Endothelial cell of umbilical vein (primary cell): ENCODE results near the gene NDFIP1. TPM values are rescaled to one million over a fixed set of nuclear protein-coding genes. Genes with fewer than 3 reads are reported as not detected.

Experiments used
- BruUV-seq: library from RNA; stranded (reverse); fragments of 400-500 nt; replicated peaks from 2 replicates; lab custom pipeline; 2021; lab: Mats Ljungman, UMichigan
- CTCF ChIA-PET: fragments of 300-600, 350-600 bp; sonication (Branson Sonifier 250); formaldehyde crosslinking; loops from one replicate; lab custom pipeline; 2021; ENCODE audit warnings: antibody characterized with exemption, inconsistent platforms; lab: Charles Lee
- POLR2A ChIA-PET: fragments of 300-600, 350-600 bp; sonication (Branson Sonifier 250); formaldehyde crosslinking; loops from one replicate; lab custom pipeline; 2021; ENCODE audit warnings: antibody characterized with exemption, inconsistent platforms; lab: Charles Lee
- DNase-seq: peaks from one replicate; pipeline ENCODE4 v3.0.0-alpha.2; 2011; ENCODE audit warnings: low read depth, low spot score
- FAIRE-seq: peaks from 2 replicates; lab custom pipeline; 2011; peaks lifted over from hg19 to GRCh38; lab: Jason Lieb, UNC
- H2AFZ ChIP-seq: 2 replicates; pipeline ENCODE4 v1.6.0; 2012; ENCODE audit warnings: low read depth, low read length, control low read depth, inconsistent platforms
- H3K27ac ChIP-seq: 2 replicates; pipeline ENCODE4 v1.5.1; 2011; ENCODE audit warnings: low read depth, mild to moderate bottlenecking, control low read depth, low read length, moderate library complexity; ENCODE audit not compliant: insufficient read depth
- H3K27me3 ChIP-seq, 2 experiments: 2 replicates each; pipeline versions ENCODE4 v1.6.0 to v1.6.1; 2011; ENCODE audit warnings: low read length in 2 of 2, mixed read lengths in 1 of 2; ENCODE audit not compliant: control insufficient read depth in 2 of 2, insufficient read depth in 2 of 2
- H3K36me3 ChIP-seq, 2 experiments: 2 replicates in 1 of 2; 3 replicates in 1 of 2; pipeline ENCODE4 v1.5.1; 2011; ENCODE audit warnings: low read length in 2 of 2, mild to moderate bottlenecking in 1 of 2, moderate library complexity in 1 of 2; ENCODE audit not compliant: control insufficient read depth in 2 of 2, insufficient read depth in 2 of 2; ENCODE audit errors: extremely low read depth in 1 of 2
- H3K4me1 ChIP-seq: 3 replicates; pipeline ENCODE4 v1.5.1; 2011; ENCODE audit warnings: mild to moderate bottlenecking, low read length; ENCODE audit not compliant: control insufficient read depth, insufficient read depth; ENCODE audit errors: extremely low read depth
- H3K4me2 ChIP-seq: 2 replicates; pipeline ENCODE4 v1.6.1; 2011; ENCODE audit warnings: low read length, control low read depth, mixed read lengths; ENCODE audit not compliant: insufficient read depth
- H3K4me3 ChIP-seq, 3 experiments: fragments of 200-600 bp in 1 of 3; sonication (generic), shearing (Covaris generic) in 1 of 3; replicated peaks in 1 of 3; 2 replicates each; pipeline ENCODE4 v1.5.1; 2011 to 2016; ENCODE audit warnings: control low read depth in 3 of 3, low read length in 3 of 3, mild to moderate bottlenecking in 2 of 3, inconsistent platforms in 1 of 3, low read depth in 1 of 3, moderate library complexity in 1 of 3; ENCODE audit not compliant: insufficient read depth in 1 of 3
- H3K79me2 ChIP-seq: 2 replicates; pipeline ENCODE4 v1.6.0; 2012; ENCODE audit warnings: low read length, inconsistent platforms; ENCODE audit not compliant: control insufficient read depth, insufficient read depth
- H3K9ac ChIP-seq: replicated peaks from 2 replicates; pipeline ENCODE3; 2011; ENCODE audit warnings: low read length, control low read depth; ENCODE audit not compliant: insufficient read depth; ENCODE audit errors: extremely low read depth
- H3K9me1 ChIP-seq: replicated peaks from 3 replicates; pipeline ENCODE4 v1.6.0; 2011; ENCODE audit warnings: mild to moderate bottlenecking, low read length; ENCODE audit not compliant: control insufficient read depth, insufficient read depth; ENCODE audit errors: extremely low read depth
- H3K9me3 ChIP-seq: replicated peaks from 2 replicates; pipeline ENCODE4 v1.5.1; 2012; ENCODE audit warnings: low read length, inconsistent platforms; ENCODE audit not compliant: control insufficient read depth, insufficient read depth
- H4K20me1 ChIP-seq: replicated peaks from 2 replicates; pipeline ENCODE3; 2011; ENCODE audit warnings: mild to moderate bottlenecking, low read length; ENCODE audit not compliant: control insufficient read depth, insufficient read depth; ENCODE audit errors: extremely low read depth
- FOS ChIP-seq: IDR thresholded peaks from 2 replicates; pipeline ENCODE4 v1.6.1; 2011; ENCODE audit warnings: mild to moderate bottlenecking, low read length, moderate library complexity, borderline replicate concordance; ENCODE audit not compliant: insufficient read depth
- GATA2 ChIP-seq: IDR thresholded peaks from 2 replicates; pipeline ENCODE4 v1.7.0; 2011; ENCODE audit warnings: low read depth, mild to moderate bottlenecking, moderate library complexity, mixed read lengths, low read length; ENCODE audit not compliant: insufficient read length, insufficient read depth
- JUN ChIP-seq: IDR thresholded peaks from 2 replicates; pipeline ENCODE4 v1.6.1; 2011; ENCODE audit warnings: borderline replicate concordance, low read depth; ENCODE audit not compliant: insufficient read length, insufficient read depth
- MYC ChIP-seq: IDR thresholded peaks from one replicate; pipeline ENCODE4 v1.6.1; 2011; ENCODE audit warnings: mild to moderate bottlenecking, low read depth, low read length
- POLR2A ChIP-seq: IDR thresholded peaks from 2 replicates; pipeline ENCODE4 v1.6.1; 2012; ENCODE audit warnings: low read depth, mild to moderate bottlenecking, control low read depth, low read length
- POLR2AphosphoS5 ChIP-seq: IDR thresholded peaks from 2 replicates; pipeline ENCODE4 v1.6.1; 2012; ENCODE audit warnings: low read depth, mild to moderate bottlenecking, control low read depth, low read length, moderate library complexity; ENCODE audit not compliant: insufficient read depth
- dilution Hi-C: fragments of 300-500 bp; cut with MboI; formaldehyde crosslinking; loops from one replicate; pipeline ENCODE4 v1.15.0; 2019; ENCODE audit warnings: low sequenced_read_pairs; ENCODE audit not compliant: extremely low pct_ligation_motif_present
- intact Hi-C: fragments of 100-400 bp; cut with micrococcal nuclease; formaldehyde crosslinking; loops from one replicate; pipeline ENCODE4 v1.10.0; 2022
- polyA plus RNA-seq, 4 experiments: library from polyadenylated mRNA; depleted of rRNA in 3 of 4; stranded (reverse) in 3 of 4; unstranded in 1 of 4; fragments of >200 nt; gene quantifications; 2 replicates each; pipeline versions ENCODE4 v1.2.1 to v1.2.3, GENCODE V29; 2011 to 2012; ENCODE audit warnings: missing spikeins in 1 of 4
- total RNA-seq: library from RNA; stranded (reverse); gene quantifications from 2 replicates; pipeline ENCODE4 v1.2.3, GENCODE V29; 2021
- TF ChIP-seq, protein P1 (sequence below), 2 donors: IDR thresholded peaks; 1 replicate in 1 of 2; 2 replicates in 1 of 2; pipeline ENCODE4 v1.5.1; 2011; ENCODE audit warnings: low read length in 2 of 2, mild to moderate bottlenecking in 2 of 2, moderate library complexity in 2 of 2, control low read depth in 1 of 2, inconsistent platforms in 1 of 2, low read depth in 1 of 2; ENCODE audit not compliant: insufficient read depth in 1 of 2; ENCODE audit errors: extremely low read depth in 1 of 2

Gene NDFIP1
- total and polyA plus RNA-seq, 2 donors (not counting 3 experiments of a cell fraction or from before 2014, with no cell fraction given): 12.3 to 42.6 TPM

- Histone ChIP-seq H4K20me1 (peaks cover 2% of the 10 kb centered on the region), H3K9ac (no peak overlapping the region), H3K4me2 (no peak overlapping the region), H3K4me3 (no peak overlapping the region), H3K79me2 (peaks cover 52% of the 10 kb centered on the region), H3K4me1 (no peaks in the 10 kb centered on the region), H3K27ac (no peak overlapping the region), H3K27me3 (no peaks in the 10 kb centered on the region), H3K36me3 (peaks cover 0 to 2% of the 10 kb centered on the region in 2 experiments), H3K9me1 (no peaks in the 10 kb centered on the region), H3K9me3 (no peaks in the 10 kb centered on the region), H2AFZ (no peak overlapping the region)
- dilution Hi-C loops: loop anchor here (25.0 kb wide), 1 partner anchor 142 kb away; no protein-coding TSS in a partner anchor
- TF ChIP-seq, protein P1, sequence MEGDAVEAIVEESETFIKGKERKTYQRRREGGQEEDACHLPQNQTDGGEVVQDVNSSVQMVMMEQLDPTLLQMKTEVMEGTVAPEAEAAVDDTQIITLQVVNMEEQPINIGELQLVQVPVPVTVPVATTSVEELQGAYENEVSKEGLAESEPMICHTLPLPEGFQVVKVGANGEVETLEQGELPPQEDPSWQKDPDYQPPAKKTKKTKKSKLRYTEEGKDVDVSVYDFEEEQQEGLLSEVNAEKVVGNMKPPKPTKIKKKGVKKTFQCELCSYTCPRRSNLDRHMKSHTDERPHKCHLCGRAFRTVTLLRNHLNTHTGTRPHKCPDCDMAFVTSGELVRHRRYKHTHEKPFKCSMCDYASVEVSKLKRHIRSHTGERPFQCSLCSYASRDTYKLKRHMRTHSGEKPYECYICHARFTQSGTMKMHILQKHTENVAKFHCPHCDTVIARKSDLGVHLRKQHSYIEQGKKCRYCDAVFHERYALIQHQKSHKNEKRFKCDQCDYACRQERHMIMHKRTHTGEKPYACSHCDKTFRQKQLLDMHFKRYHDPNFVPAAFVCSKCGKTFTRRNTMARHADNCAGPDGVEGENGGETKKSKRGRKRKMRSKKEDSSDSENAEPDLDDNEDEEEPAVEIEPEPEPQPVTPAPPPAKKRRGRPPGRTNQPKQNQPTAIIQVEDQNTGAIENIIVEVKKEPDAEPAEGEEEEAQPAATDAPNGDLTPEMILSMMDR (IDR thresholded peaks at IDR 0.05; ENCODE audit: extremely low read depth in 1 of 2, insufficient read depth in 1 of 2, low read depth in 1 of 2, low read length in 2 of 2): no peak
- no peak for TF ChIP-seq POLR2AphosphoS5
- TF ChIP-seq POLR2A: no peak
- TF ChIP-seq MYC: no peak
- TF ChIP-seq FOS: no peak
- no peak for TF ChIP-seq JUN
- TF ChIP-seq GATA2: no peak
- intact Hi-C loops: no loop called here
- no peak for FAIRE-seq
- POLR2A ChIA-PET: no interaction called here
- DNase-seq: no peak
- BruUV-seq: no TSS peak
- CTCF ChIA-PET: interaction anchor here (1.4 to 1.7 kb wide), 2 partner anchors 14 to 118 kb away, joined by 5 to 8 read pairs; no protein-coding TSS in a partner anchor
Measured at GRCh38 chr5:142129446-142130066, 21.0 kb downstream of the NDFIP1 start.
